Ishikawa (cell line): ENCODE data around the gene PLD1.

Experiments used
- CEBPB ChIP-seq: IDR thresholded peaks from 2 replicates; pipeline ENCODE4 v1.6.1; 2012
- CREB1 ChIP-seq: IDR thresholded peaks from 2 replicates; pipeline ENCODE4 v1.6.1; 2012; ENCODE audit warnings: low read depth
- EGR1 ChIP-seq: IDR thresholded peaks from 2 replicates; pipeline ENCODE4 v1.6.1; 2012
- EP300 ChIP-seq: IDR thresholded peaks from 2 replicates; pipeline ENCODE4 v1.6.1; 2012; ENCODE audit warnings: borderline replicate concordance
- FOXM1 ChIP-seq: IDR thresholded peaks from 2 replicates; pipeline ENCODE4 v1.6.1; 2012; ENCODE audit warnings: low read depth, borderline replicate concordance
- NFIC ChIP-seq: IDR thresholded peaks from 2 replicates; pipeline ENCODE4 v1.6.1; 2012
- RAD21 ChIP-seq: IDR thresholded peaks from 2 replicates; pipeline ENCODE4 v1.6.1; 2012; ENCODE audit warnings: low read depth
- TAF1 ChIP-seq: IDR thresholded peaks from 2 replicates; pipeline ENCODE4 v1.6.1; 2012; ENCODE audit warnings: low read depth, mild to moderate bottlenecking
- TCF12 ChIP-seq: IDR thresholded peaks from 2 replicates; pipeline ENCODE4 v1.6.1; 2012; ENCODE audit warnings: low read depth
- TEAD4 ChIP-seq: IDR thresholded peaks from 2 replicates; pipeline ENCODE4 v1.6.1; 2012
- YY1 ChIP-seq: IDR thresholded peaks from 2 replicates; pipeline ENCODE4 v1.6.1; 2012; ENCODE audit warnings: low read depth
- ZBTB7A ChIP-seq: IDR thresholded peaks from 2 replicates; pipeline ENCODE4 v1.6.1; 2012; ENCODE audit warnings: low read depth
- TF ChIP-seq, protein P1 (sequence below): IDR thresholded peaks from 2 replicates; pipeline ENCODE4 v1.6.1; 2012; ENCODE audit warnings: low read depth, mild to moderate bottlenecking
- TF ChIP-seq, protein P2 (sequence below): IDR thresholded peaks from 2 replicates; pipeline ENCODE4 v1.6.1; 2012

DNA sequence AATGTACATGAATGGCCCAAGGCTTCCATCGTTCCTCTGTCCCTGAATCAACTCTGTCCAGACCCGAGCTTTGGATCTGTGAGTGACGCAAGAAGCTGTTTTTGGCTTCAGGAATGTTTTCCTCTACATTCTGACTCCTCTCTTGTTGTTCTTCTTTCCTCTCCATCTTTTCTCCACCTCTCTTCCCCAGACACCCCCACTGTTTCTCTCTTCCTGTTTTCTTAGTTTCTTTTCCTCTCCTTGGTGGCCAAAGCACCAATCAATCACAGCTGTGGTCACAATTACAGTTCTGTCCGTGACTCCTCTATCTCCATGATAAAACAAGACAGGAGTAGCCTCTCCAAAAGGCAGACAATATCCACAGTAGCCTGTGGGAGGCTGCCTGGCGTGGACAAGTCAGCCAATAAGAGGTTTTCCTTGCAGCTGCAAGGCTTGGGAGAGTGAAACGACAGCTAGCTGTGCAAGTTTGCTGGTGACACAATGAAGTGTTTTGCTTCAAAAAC, 28.0 kb upstream of the PLD1 start:
- TF ChIP-seq CEBPB (no peak), TAF1 (no peak), EP300 (no peak), EGR1 (no peak), YY1 (no peak), RAD21 (no peak), FOXM1 (no peak), ZBTB7A (no peak), NFIC (no peak), TEAD4 (no peak), CREB1 (no peak), TCF12 (no peak)
- TF ChIP-seq, protein P1, sequence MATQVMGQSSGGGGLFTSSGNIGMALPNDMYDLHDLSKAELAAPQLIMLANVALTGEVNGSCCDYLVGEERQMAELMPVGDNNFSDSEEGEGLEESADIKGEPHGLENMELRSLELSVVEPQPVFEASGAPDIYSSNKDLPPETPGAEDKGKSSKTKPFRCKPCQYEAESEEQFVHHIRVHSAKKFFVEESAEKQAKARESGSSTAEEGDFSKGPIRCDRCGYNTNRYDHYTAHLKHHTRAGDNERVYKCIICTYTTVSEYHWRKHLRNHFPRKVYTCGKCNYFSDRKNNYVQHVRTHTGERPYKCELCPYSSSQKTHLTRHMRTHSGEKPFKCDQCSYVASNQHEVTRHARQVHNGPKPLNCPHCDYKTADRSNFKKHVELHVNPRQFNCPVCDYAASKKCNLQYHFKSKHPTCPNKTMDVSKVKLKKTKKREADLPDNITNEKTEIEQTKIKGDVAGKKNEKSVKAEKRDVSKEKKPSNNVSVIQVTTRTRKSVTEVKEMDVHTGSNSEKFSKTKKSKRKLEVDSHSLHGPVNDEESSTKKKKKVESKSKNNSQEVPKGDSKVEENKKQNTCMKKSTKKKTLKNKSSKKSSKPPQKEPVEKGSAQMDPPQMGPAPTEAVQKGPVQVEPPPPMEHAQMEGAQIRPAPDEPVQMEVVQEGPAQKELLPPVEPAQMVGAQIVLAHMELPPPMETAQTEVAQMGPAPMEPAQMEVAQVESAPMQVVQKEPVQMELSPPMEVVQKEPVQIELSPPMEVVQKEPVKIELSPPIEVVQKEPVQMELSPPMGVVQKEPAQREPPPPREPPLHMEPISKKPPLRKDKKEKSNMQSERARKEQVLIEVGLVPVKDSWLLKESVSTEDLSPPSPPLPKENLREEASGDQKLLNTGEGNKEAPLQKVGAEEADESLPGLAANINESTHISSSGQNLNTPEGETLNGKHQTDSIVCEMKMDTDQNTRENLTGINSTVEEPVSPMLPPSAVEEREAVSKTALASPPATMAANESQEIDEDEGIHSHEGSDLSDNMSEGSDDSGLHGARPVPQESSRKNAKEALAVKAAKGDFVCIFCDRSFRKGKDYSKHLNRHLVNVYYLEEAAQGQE, result no peak
- TF ChIP-seq, protein P2, sequence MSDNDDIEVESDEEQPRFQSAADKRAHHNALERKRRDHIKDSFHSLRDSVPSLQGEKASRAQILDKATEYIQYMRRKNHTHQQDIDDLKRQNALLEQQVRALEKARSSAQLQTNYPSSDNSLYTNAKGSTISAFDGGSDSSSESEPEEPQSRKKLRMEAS, result no peak
